Neural cell (in vitro differentiated cells): Measurements from ENCODE around the gene EXOC6B. TPM values are rescaled to one million over a fixed set of nuclear protein-coding genes. Genes with fewer than 3 reads are reported as not detected.

ENCODE experiments used
- H2AFZ ChIP-seq: fragments of 200-600, 300-800 bp; sonication (generic), shearing (Covaris generic); 2 replicates; pipeline ENCODE4 v1.6.0; 2014; ENCODE audit warnings: low read depth, mild to moderate bottlenecking, antibody characterized with exemption, low read length, moderate library complexity
- H3F3A ChIP-seq: fragments of 200-600 bp; shearing (Covaris generic); 2 replicates; pipeline ENCODE4 v1.6.1; 2016; ENCODE audit warnings: mild to moderate bottlenecking, moderate library complexity, mixed read lengths, antibody characterized with exemption, low read length; ENCODE audit not compliant: insufficient read depth, poor library complexity, severe bottlenecking
- H3K27ac ChIP-seq: fragments of 200-600, 300-800 bp; sonication (generic), shearing (Covaris generic); 2 replicates; pipeline ENCODE4 v1.5.1; 2014; ENCODE audit warnings: mild to moderate bottlenecking, low read length, moderate library complexity
- H3K27me3 ChIP-seq: fragments of 300-800, 200-600 bp; sonication (generic), shearing (Covaris generic); 2 replicates; pipeline ENCODE4 v1.6.0; 2014; ENCODE audit warnings: mild to moderate bottlenecking, low read depth, low read length, moderate library complexity; ENCODE audit not compliant: insufficient read depth
- H3K36me3 ChIP-seq: fragments of 300-800, 200-600 bp; sonication (generic), shearing (Covaris generic); 2 replicates; pipeline ENCODE4 v1.5.1; 2014; ENCODE audit warnings: mild to moderate bottlenecking, antibody characterized with exemption, low read length, moderate library complexity; ENCODE audit not compliant: insufficient read depth
- H3K4me2 ChIP-seq: fragments of 300-800, 200-600 bp; sonication (generic), shearing (Covaris generic); 2 replicates; pipeline ENCODE4 v1.6.0; 2014; ENCODE audit warnings: mild to moderate bottlenecking, low read length
- H3K4me3 ChIP-seq: fragments of 300-800, 200-600 bp; sonication (generic), shearing (Covaris generic); 2 replicates; pipeline ENCODE4 v1.5.1; 2014; ENCODE audit warnings: mild to moderate bottlenecking, low read length, moderate library complexity
- H3K79me2 ChIP-seq: fragments of 200-600 bp; shearing (Covaris generic); replicated peaks from 2 replicates; pipeline ENCODE4 v1.6.0; 2014; ENCODE audit warnings: mild to moderate bottlenecking, low read length, moderate library complexity; ENCODE audit not compliant: insufficient read depth
- H3K9ac ChIP-seq: fragments of 300-800, 200-600 bp; sonication (generic), shearing (Covaris generic); 2 replicates; pipeline ENCODE4 v1.6.1; 2016; ENCODE audit warnings: mild to moderate bottlenecking, low read length, mixed read lengths
- H3K9me2 ChIP-seq: fragments of 200-600 bp; shearing (Covaris generic); 2 replicates; pipeline ENCODE4 v1.6.1; 2016; ENCODE audit warnings: mild to moderate bottlenecking, low read length, mixed read lengths; ENCODE audit not compliant: insufficient read depth
- H3K9me3 ChIP-seq: fragments of 200-600, 300-800 bp; sonication (generic), shearing (Covaris generic); 2 replicates; pipeline ENCODE4 v1.6.1; 2016; ENCODE audit warnings: mild to moderate bottlenecking, mixed run types, low read length, moderate library complexity, mixed read lengths
- H4K20me1 ChIP-seq: fragments of 200-600 bp; shearing (Covaris generic); 2 replicates; pipeline ENCODE4 v1.6.1; 2016; ENCODE audit warnings: mild to moderate bottlenecking, mixed run types; ENCODE audit not compliant: insufficient read depth
- CTCF ChIP-seq: fragments of 450-650 bp; IDR thresholded peaks from 2 replicates; pipeline ENCODE4 v1.5.1; 2014; ENCODE audit warnings: antibody characterized with exemption, mild to moderate bottlenecking, moderate library complexity; ENCODE audit not compliant: poor library complexity, severe bottlenecking
- EP300 ChIP-seq: fragments of 450-650 bp; conservative IDR thresholded peaks from 2 replicates; pipeline ENCODE4 v1.6.1; 2014; ENCODE audit warnings: antibody characterized with exemption, mild to moderate bottlenecking, moderate library complexity; ENCODE audit not compliant: poor library complexity, severe bottlenecking
- EZH2 ChIP-seq: fragments of 200-600, 300-800 bp; shearing (Covaris generic), sonication (generic); IDR thresholded peaks from 2 replicates; pipeline ENCODE4 v1.6.1; 2014; ENCODE audit warnings: antibody characterized with exemption, low read length, borderline replicate concordance, mild to moderate bottlenecking; ENCODE audit not compliant: insufficient read depth, poor library complexity, severe bottlenecking
- MXI1 ChIP-seq: fragments of 450-650 bp; conservative IDR thresholded peaks from 2 replicates; pipeline ENCODE4 v1.6.1; 2014; ENCODE audit warnings: antibody characterized with exemption, mild to moderate bottlenecking; ENCODE audit not compliant: poor library complexity, severe bottlenecking
- POLR2AphosphoS5 ChIP-seq: IDR thresholded peaks from 2 replicates; pipeline ENCODE4 v1.6.1; 2012
- RAD21 ChIP-seq: fragments of 450-650 bp; conservative IDR thresholded peaks from 2 replicates; pipeline ENCODE4 v1.6.1; 2014; ENCODE audit warnings: antibody characterized with exemption, mild to moderate bottlenecking, moderate library complexity
- REST ChIP-seq: IDR thresholded peaks from 2 replicates; pipeline ENCODE4 v1.6.1; 2012; ENCODE audit warnings: borderline replicate concordance
- SMC3 ChIP-seq: fragments of 450-650 bp; conservative IDR thresholded peaks from 2 replicates; pipeline ENCODE4 v1.6.1; 2014; ENCODE audit warnings: antibody characterized with exemption, mild to moderate bottlenecking, moderate library complexity; ENCODE audit not compliant: poor library complexity
- TAF1 ChIP-seq: IDR thresholded peaks from 2 replicates; pipeline ENCODE4 v1.6.1; 2012; ENCODE audit warnings: low read depth
- polyA plus RNA-seq: library from polyadenylated mRNA; depleted of rRNA; stranded (reverse); fragments of >200 nt; gene quantifications from 2 replicates; pipeline ENCODE4 v1.2.3, GENCODE V29; 2014

EXOC6B gene
- polyA plus RNA-seq, 1 donor from 2014 or later = 23.4 TPM

GRCh38 chr2:72778410-72778809 lies 47.4 kb downstream of the EXOC6B start:
- Histone ChIP-seq H3F3A (no peaks in the 10 kb centered on the region), H3K9me2 (no peaks in the 10 kb centered on the region), H3K79me2 (peaks cover 4% of the 10 kb centered on the region), H3K9me3 (no peaks in the 10 kb centered on the region), H3K27ac (no peak overlapping the region), H3K9ac (no peak overlapping the region), H2AFZ (no peak overlapping the region), H3K27me3 (no peaks in the 10 kb centered on the region), H3K4me3 (no peak overlapping the region), H3K4me2 (no peak overlapping the region), H4K20me1 (no peaks in the 10 kb centered on the region), H3K36me3 (peaks cover 9% of the 10 kb centered on the region)
- TF ChIP-seq RAD21 (no peak), EZH2 (no peak), TAF1 (no peak), MXI1 (no peak), EP300 (no peak), REST (no peak), POLR2AphosphoS5 (no peak)

GRCh38 chr2:72770879-72771461 lies 54.9 kb downstream of the EXOC6B start:
- Histone ChIP-seq H3K79me2 (peaks cover 10% of the 10 kb centered on the region), H3K27ac (no peak overlapping the region)

More at GRCh38 chr2:72770879-72771461, 54.9 kb downstream of the EXOC6B start:
- H2AFZ ChIP-seq = no peak overlapping the region
- H3K36me3 ChIP-seq = no peaks in the 10 kb centered on the region
- no peaks in the 10 kb centered on the region for H4K20me1 ChIP-seq
- no peaks in the 10 kb centered on the region for H3F3A ChIP-seq
- H3K27me3 ChIP-seq = no peaks in the 10 kb centered on the region
- peak; percentile 88 for TF ChIP-seq RAD21
- peak; percentile 86 for TF ChIP-seq CTCF
- peak; percentile 83 for TF ChIP-seq SMC3
- TF ChIP-seq MXI1 = no peak
- H3K4me3 ChIP-seq = no peak overlapping the region
- no peaks in the 10 kb centered on the region for H3K9me3 ChIP-seq
- no peak overlapping the region for H3K4me2 ChIP-seq
- H3K9ac ChIP-seq = no peak overlapping the region
- H3K9me2 ChIP-seq = no peaks in the 10 kb centered on the region
